ENCODE data around the gene WWP2. TPM values are rescaled to one million over a fixed set of nuclear protein-coding genes. Genes with fewer than 3 reads are reported as not detected.

The WWP2 gene
- total RNA-seq, 1 donor from 2014 or later, result 26.8 TPM

- no peaks in the 10 kb centered on the region for H3K4me1 ChIP-seq
- no peak overlapping the region for H3K4me3 ChIP-seq
- Mint-ChIP-seq H3K4me3 (no peak overlapping the region), H3K27ac (no peak overlapping the region), H3K9me3 (no peaks in the 10 kb centered on the region), H3K4me1 (peaks cover 2% of the 10 kb centered on the region), H3K27me3 (ENCODE audit: insufficient read depth, low read depth) (no peaks in the 10 kb centered on the region), H3K36me3 (peaks cover 4% of the 10 kb centered on the region)
- TF ChIP-seq EZH2phosphoT487 (IDR thresholded peaks at IDR 0.05), result no peak
- no peak for DNase-seq (ENCODE audit: low spot score)
- H3K4me2 ChIP-seq, result no peak overlapping the region
- H4K20me1 ChIP-seq (ENCODE audit: low read depth), result no peaks in the 10 kb centered on the region
- no peaks in the 10 kb centered on the region for H3K27me3 ChIP-seq
- H3K9me3 ChIP-seq (ENCODE audit: low read depth), result no peaks in the 10 kb centered on the region
- H3K9ac ChIP-seq, result no peak overlapping the region
- no peak overlapping the region for H2AFZ ChIP-seq (replicated peaks)
- no peak overlapping the region for H3K27ac ChIP-seq
- no peaks in the 10 kb centered on the region for H3K36me3 ChIP-seq
- H3F3A ChIP-seq (ENCODE audit: low read depth), result no peaks in the 10 kb centered on the region
- no peaks in the 10 kb centered on the region for H3K79me2 ChIP-seq (ENCODE audit: low read depth)
Measured at GRCh38 chr16:69793526-69793925, 31.4 kb downstream of the WWP2 start.

- Histone ChIP-seq H3K36me3 (no peaks in the 10 kb centered on the region), H3K4me3 (no peak overlapping the region), H2AFZ (replicated peaks) (no peak overlapping the region), H3K27ac (no peak overlapping the region), H3K4me2 (no peak overlapping the region), H4K20me1 (ENCODE audit: low read depth) (no peaks in the 10 kb centered on the region), H3F3A (ENCODE audit: low read depth) (no peaks in the 10 kb centered on the region), H3K4me1 (no peaks in the 10 kb centered on the region), H3K79me2 (ENCODE audit: low read depth) (no peaks in the 10 kb centered on the region), H3K9me3 (ENCODE audit: low read depth) (no peaks in the 10 kb centered on the region), H3K27me3 (no peaks in the 10 kb centered on the region), H3K9ac (no peak overlapping the region)
- DNase-seq (ENCODE audit: low spot score), result no peak
- TF ChIP-seq EZH2phosphoT487 (IDR thresholded peaks at IDR 0.05) (no peak), CTCF (IDR thresholded peaks at IDR 0.05) (no peak)
- no peaks in the 10 kb centered on the region for H3K9me3 Mint-ChIP-seq
- peaks cover 2% of the 10 kb centered on the region for H3K4me1 Mint-ChIP-seq
- no peak overlapping the region for H3K4me3 Mint-ChIP-seq
- no peak overlapping the region for H3K27ac Mint-ChIP-seq
- H3K36me3 Mint-ChIP-seq, result peaks cover 2% of the 10 kb centered on the region
- H3K27me3 Mint-ChIP-seq (ENCODE audit: insufficient read depth, low read depth), result no peaks in the 10 kb centered on the region
Measured at GRCh38 chr16:69794486-69794885, 32.4 kb downstream of the WWP2 start.

- Histone ChIP-seq H3K4me3 (no peak overlapping the region), H3K27ac (no peak overlapping the region), H3K9me3 (ENCODE audit: low read depth) (no peaks in the 10 kb centered on the region), H3F3A (ENCODE audit: low read depth) (no peaks in the 10 kb centered on the region), H3K27me3 (no peaks in the 10 kb centered on the region), H4K20me1 (ENCODE audit: low read depth) (no peaks in the 10 kb centered on the region), H3K4me1 (no peaks in the 10 kb centered on the region), H3K4me2 (peak overlapping the region; percentile 33), H3K79me2 (ENCODE audit: low read depth) (no peaks in the 10 kb centered on the region), H3K9ac (no peak overlapping the region), H2AFZ (replicated peaks) (peak overlapping the region; percentile 20), H3K36me3 (no peaks in the 10 kb centered on the region)
- no peaks in the 10 kb centered on the region for H3K9me3 Mint-ChIP-seq
- H3K36me3 Mint-ChIP-seq, result peaks cover 2% of the 10 kb centered on the region
- DNase-seq (ENCODE audit: low spot score), result peak; percentile 80
- H3K27me3 Mint-ChIP-seq (ENCODE audit: insufficient read depth, low read depth), result peaks cover 3% of the 10 kb centered on the region
- peak; percentile 89 for TF ChIP-seq CTCF (IDR thresholded peaks at IDR 0.05)
- no peak for TF ChIP-seq EZH2 (IDR thresholded peaks at IDR 0.05)
- H3K4me3 Mint-ChIP-seq, result no peak overlapping the region
- H3K27ac Mint-ChIP-seq, result no peak overlapping the region
- H3K4me1 Mint-ChIP-seq, result peaks cover 2% of the 10 kb centered on the region
Measured at GRCh38 chr16:69796285-69797118, 34.4 kb downstream of the WWP2 start.

- Histone ChIP-seq H3K4me2 (no peak overlapping the region), H4K20me1 (ENCODE audit: low read depth) (no peaks in the 10 kb centered on the region), H3K36me3 (no peaks in the 10 kb centered on the region), H3K79me2 (ENCODE audit: low read depth) (no peaks in the 10 kb centered on the region), H3K4me1 (no peaks in the 10 kb centered on the region), H2AFZ (replicated peaks) (no peak overlapping the region), H3K4me3 (no peak overlapping the region), H3K27me3 (no peaks in the 10 kb centered on the region), H3F3A (ENCODE audit: low read depth) (peaks cover 6% of the 10 kb centered on the region), H3K9me3 (ENCODE audit: low read depth) (no peaks in the 10 kb centered on the region), H3K9ac (no peak overlapping the region), H3K27ac (no peak overlapping the region)
- Mint-ChIP-seq H3K4me1 (peaks cover 2% of the 10 kb centered on the region), H3K27me3 (ENCODE audit: insufficient read depth, low read depth) (peaks cover 3% of the 10 kb centered on the region), H3K36me3 (peaks cover 2% of the 10 kb centered on the region), H3K9me3 (no peaks in the 10 kb centered on the region), H3K4me3 (no peak overlapping the region), H3K27ac (no peak overlapping the region)
- TF ChIP-seq CTCF (IDR thresholded peaks at IDR 0.05), result peak; percentile 49
- no peak for TF ChIP-seq EZH2 (IDR thresholded peaks at IDR 0.05)
- peak; percentile 16 for DNase-seq (ENCODE audit: low spot score)
Measured at GRCh38 chr16:69798466-69798865, 36.3 kb downstream of the WWP2 start.
